Measurements from ENCODE around the gene DNAH8. TPM values are rescaled to one million over a fixed set of nuclear protein-coding genes. Genes with fewer than 3 reads are reported as not detected.

Gene DNAH8
- total RNA-seq, 1 donor: under 0.01 TPM

- no peak for TF ChIP-seq CTCF (IDR thresholded peaks at IDR 0.05; ENCODE audit: insufficient read depth, low read depth, low read length)
- H3K4me3 ChIP-seq (ENCODE audit: low read depth, low read length): no peak overlapping the region
- no peak for DNase-seq (ENCODE audit: low read depth)
Measured at GRCh38 chr6:38959138-38959537, 244.0 kb downstream of the DNAH8 start.

- no peak for DNase-seq (ENCODE audit: low read depth)
- no peak overlapping the region for H3K4me3 ChIP-seq (ENCODE audit: low read depth, low read length)
- no peak for TF ChIP-seq CTCF (IDR thresholded peaks at IDR 0.05; ENCODE audit: insufficient read depth, low read depth, low read length)
Measured at GRCh38 chr6:38968702-38969149, 253.6 kb downstream of the DNAH8 start.

GRCh38 chr6:38973178-38974057, 258.3 kb downstream of the DNAH8 start:
- peak; percentile 72 for DNase-seq (ENCODE audit: low read depth)
- TF ChIP-seq CTCF (IDR thresholded peaks at IDR 0.05; ENCODE audit: insufficient read depth, low read depth, low read length): peak; percentile 73
- H3K4me3 ChIP-seq (ENCODE audit: low read depth, low read length): no peak overlapping the region

- TF ChIP-seq CTCF (IDR thresholded peaks at IDR 0.05; ENCODE audit: insufficient read depth, low read depth, low read length): no peak
- peak; percentile 87 for DNase-seq (ENCODE audit: low read depth)
- H3K4me3 ChIP-seq (ENCODE audit: low read depth, low read length): no peak overlapping the region
Measured at GRCh38 chr6:38974389-38975151, 259.5 kb downstream of the DNAH8 start.

- TF ChIP-seq CTCF (IDR thresholded peaks at IDR 0.05; ENCODE audit: insufficient read depth, low read depth, low read length): no peak
- peak; percentile 19 for DNase-seq (ENCODE audit: low read depth)
- no peak overlapping the region for H3K4me3 ChIP-seq (ENCODE audit: low read depth, low read length)
Measured at GRCh38 chr6:38975621-38976049, 260.5 kb downstream of the DNAH8 start.

GRCh38 chr6:38976051-38976450, 260.9 kb downstream of the DNAH8 start:
- no peak for TF ChIP-seq CTCF (IDR thresholded peaks at IDR 0.05; ENCODE audit: insufficient read depth, low read depth, low read length)
- DNase-seq (ENCODE audit: low read depth): no peak
- no peak overlapping the region for H3K4me3 ChIP-seq (ENCODE audit: low read depth, low read length)
